HG02642 (cell line): Measurements from ENCODE around the gene GRIN3A.
"Not testable (repeated sequence)": the region's sequence is repeated elsewhere in the genome, so short reads cannot be mapped to it uniquely, and the experiment has no call there.

Experiments
- ATAC-seq: cut with Tn5 transposase; IDR thresholded peaks from one replicate; pipeline ENCODE4 v1.9.1; 2021; ENCODE audit warnings: mild to moderate bottlenecking; ENCODE audit not compliant: unreplicated experiment, poor library complexity

Gene GRIN3A

DNA sequence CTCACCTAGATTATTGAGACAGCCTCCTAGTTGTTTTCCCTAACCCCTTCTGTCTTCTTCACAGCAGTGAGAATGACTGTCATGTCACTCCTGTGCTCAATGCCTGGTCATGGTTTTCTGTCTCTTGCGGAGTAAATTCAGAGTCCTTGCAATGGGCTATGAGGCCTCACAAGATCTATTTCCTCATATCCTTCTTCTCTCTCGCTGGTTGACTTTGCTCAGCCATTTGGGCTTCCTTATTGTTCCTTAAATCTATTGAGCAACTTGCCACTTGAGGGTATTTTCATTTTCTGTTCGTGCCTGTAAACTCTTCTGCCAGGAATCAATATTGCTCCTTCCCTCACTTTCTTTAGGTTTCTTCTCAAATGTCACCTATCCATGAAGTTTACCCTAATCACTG, 152.7 kb downstream of the GRIN3A start:
- ATAC-seq = no peak

- no peak for ATAC-seq
Observed at GRCh38 chr9:101582553-101582952, 155.9 kb downstream of the GRIN3A start.

- ATAC-seq = no peak
Observed at GRCh38 chr9:101579711-101580545, 158.5 kb downstream of the GRIN3A start.

GRCh38 chr9:101578378-101578777, 160.1 kb downstream of the GRIN3A start:
- peak; percentile 74 for ATAC-seq

GRCh38 chr9:101574731-101575333, 163.6 kb downstream of the GRIN3A start:
- no peak for ATAC-seq

DNA sequence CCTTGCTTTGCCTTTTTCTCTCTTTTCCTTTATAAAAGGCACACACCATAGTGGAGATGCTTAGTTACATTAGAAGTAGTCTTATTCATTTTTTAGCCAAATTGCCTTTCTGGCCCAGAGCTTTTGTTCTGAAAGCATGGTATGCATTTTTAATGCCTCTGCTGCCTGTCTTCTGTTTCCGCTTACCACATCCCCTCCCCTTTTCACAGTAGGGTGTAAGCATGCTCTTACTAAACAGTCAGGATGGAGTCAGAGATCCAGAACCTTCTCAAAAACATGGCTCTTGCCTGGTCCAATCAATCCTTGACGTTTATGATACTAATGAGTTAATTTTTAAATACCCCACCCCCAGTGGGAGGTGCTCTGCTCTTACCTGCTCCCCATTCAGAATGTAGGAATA, 166.1 kb downstream of the GRIN3A start:
- no peak for ATAC-seq

DNA sequence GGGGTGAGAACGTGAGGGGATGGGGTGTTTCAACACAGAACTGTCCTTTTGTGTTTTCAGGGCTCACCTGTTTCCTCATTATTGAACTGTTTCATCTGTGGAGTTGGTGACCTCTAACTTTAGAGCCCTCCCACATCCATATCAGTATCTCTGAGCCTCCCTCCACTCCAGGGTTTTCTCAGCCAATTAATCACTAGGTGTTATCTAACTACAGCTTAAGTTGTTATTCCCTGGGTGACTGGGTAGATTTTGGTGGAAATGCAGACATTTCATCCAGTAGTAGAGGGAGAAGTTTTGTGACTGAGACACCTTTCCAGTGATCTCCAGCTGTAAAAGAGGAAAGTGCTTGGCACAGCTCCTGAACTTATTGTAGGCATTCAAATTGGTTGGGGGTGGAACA, 167.3 kb downstream of the GRIN3A start:
- no peak for ATAC-seq

- ATAC-seq = no peak
Observed at GRCh38 chr9:101569741-101570501, 168.5 kb downstream of the GRIN3A start.

- ATAC-seq = no peak
Observed at GRCh38 chr9:101567725-101568350, 170.6 kb downstream of the GRIN3A start.

DNA sequence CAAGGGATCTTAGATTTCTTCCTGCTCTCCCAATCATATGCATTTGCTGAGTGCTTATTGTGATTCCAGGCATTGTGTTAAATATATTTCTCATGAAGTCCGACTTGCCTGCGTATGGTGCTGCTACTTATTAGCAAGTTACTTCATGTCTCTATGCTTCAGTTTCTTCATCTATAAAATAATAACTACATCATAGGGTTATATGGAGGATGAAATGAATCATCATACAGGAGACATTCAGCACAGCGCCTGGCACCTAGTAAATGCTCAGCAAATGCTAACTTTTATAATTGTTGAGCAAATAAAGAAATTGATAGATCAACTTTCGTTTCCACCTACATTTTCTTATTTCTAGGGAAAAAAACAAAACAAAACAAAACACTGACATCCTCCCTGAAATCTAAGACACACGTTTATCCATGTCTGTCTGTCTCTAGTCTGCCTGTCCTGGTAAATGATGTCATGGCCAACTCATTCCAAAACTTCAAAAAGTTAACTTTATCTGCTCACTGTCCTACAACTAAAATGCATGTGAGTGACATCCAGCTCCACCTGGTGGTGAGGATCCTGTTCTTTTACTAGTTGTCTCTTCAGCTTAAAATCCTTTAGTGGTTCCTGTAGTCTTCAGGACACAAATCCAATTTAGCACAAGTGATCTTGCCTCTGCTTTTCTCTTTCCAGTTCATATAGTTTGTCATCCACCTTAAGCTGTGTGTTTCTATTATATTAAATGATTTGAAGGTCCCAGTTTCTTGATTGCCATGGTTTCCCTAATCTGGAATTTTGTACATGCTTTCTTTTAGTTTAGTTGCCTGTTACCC, 171.3 kb downstream of the GRIN3A start:
- ATAC-seq = peak; percentile 65

GRCh38 chr9:101564252-101564651, 174.2 kb downstream of the GRIN3A start:
- ATAC-seq = no peak

DNA sequence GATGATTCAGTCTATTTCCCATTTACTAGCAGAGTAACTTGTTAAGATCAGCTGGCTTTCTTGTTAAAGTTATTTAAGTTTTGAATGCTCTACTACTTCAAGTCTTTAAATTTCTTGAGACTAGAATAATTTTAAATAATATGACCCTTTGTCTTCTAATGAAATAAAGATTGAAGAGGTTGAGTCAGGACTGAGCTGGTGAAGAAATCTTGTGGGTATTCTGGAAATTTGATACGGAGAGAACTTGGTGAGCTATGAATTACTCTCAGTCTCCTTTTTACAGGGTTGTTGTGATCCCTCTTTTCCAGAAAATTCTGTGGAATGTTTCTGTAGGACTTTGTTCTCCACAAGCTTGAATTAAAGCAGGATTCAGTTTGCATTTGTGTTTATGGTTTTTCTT, 175.5 kb downstream of the GRIN3A start:
- ATAC-seq = no peak

DNA sequence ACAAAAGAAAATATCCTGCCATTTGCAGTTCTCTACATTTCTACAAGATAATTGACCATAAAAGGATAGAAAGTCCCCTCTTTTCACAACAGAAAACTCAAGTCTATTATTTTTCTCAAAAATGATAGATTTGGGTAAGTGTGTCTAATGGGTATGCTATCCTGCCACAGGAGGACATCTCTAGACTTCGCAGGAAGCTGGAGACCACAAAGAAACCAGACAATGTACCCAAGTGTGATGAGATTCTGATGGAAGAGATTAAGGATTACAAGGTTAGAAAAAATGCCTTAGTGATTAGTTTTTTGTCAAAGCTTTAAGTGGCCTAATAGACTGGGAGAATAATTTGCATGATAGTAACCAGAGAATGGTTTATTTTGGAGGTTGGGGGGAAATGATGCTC, 176.7 kb downstream of the GRIN3A start:
- no peak for ATAC-seq

GRCh38 chr9:101549472-101550098, 188.9 kb downstream of the GRIN3A start:
- not testable (repeated sequence) for ATAC-seq

DNA sequence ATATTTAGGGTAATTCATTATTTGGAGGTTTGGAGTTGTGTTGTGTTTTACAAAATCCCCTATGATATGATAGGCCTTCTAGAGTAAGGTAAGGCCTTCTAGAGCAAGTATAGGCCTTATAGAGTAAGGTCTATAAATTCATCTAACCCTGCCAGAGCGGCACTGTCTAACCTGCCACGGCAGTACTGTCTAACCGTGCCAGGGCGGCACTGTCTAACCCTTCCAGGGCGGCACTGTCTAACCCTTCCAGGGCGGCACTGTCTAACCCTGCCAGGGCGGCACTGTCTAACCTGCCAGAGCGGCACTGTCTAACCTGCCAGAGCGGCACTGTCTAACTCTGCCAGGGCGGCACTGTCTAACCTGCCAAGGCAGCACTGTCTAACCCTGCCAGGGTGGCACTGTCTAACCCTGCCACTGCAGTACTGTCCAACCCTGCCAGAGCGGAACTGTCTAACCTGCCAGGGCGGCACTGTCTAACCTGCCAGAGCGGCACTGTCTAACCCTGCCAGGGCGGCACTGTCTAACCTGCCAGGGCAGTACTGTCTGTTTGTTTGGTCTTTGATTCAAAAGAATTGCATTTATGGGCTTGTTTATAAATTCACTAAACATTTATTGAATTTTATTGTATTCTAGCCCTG, 195.2 kb downstream of the GRIN3A start:
- ATAC-seq = no peak

GRCh38 chr9:101540069-101540468, 198.4 kb downstream of the GRIN3A start:
- ATAC-seq = no peak

GRCh38 chr9:101536938-101537337, 201.5 kb downstream of the GRIN3A start:
- ATAC-seq = no peak

DNA sequence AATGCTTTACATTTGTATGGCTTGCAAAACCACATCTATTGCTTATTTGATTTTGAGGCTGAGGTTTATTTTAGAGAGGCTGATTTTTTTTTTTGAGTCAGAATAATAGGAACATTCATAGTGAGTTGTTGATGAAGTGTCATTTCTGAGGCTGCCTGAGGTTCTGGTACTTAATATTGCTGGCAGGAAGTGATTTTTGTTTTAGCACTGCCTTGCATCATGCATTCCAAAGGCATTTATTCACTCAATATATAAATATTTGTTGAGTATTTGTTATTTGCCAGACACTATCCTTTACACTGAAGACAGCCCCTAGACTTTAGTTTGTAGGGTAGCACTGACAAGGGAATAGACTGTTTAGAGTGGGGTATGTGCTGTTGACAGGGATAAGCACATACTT, 202.1 kb downstream of the GRIN3A start:
- no peak for ATAC-seq
